Mucosa of rectum (tissue), 2 donors: Measurements from ENCODE around the gene KDM5C.
A peak's percentile ranks its signal among the peaks of the same experiment; 100 is the strongest.

Source experiments
- H3K27ac ChIP-seq, 2 donors: one replicate each; pipeline ENCODE4 v1.7.0; 2013; ENCODE audit warnings: inconsistent platforms in 2 of 2, low read depth in 2 of 2, low read length in 2 of 2
- H3K27me3 ChIP-seq, 2 donors: one replicate each; pipeline ENCODE4 v1.7.0; 2013; ENCODE audit warnings: low read length in 2 of 2; ENCODE audit not compliant: control insufficient read depth in 2 of 2, insufficient read depth in 2 of 2
- H3K36me3 ChIP-seq, 2 donors: one replicate each; pipeline ENCODE4 v1.7.0; 2013; ENCODE audit warnings: low read length in 2 of 2; ENCODE audit not compliant: control insufficient read depth in 2 of 2, insufficient read depth in 2 of 2
- H3K4me1 ChIP-seq, 2 donors: one replicate each; pipeline ENCODE4 v1.7.0; 2013; ENCODE audit warnings: low read length in 2 of 2, mild to moderate bottlenecking in 1 of 2; ENCODE audit not compliant: control insufficient read depth in 2 of 2, insufficient read depth in 2 of 2
- H3K4me3 ChIP-seq, 2 donors: one replicate each; pipeline ENCODE4 v1.7.0; 2013; ENCODE audit warnings: low read length in 2 of 2
- H3K9ac ChIP-seq, 2 donors: one replicate each; pipeline ENCODE4 v1.7.0; 2013; ENCODE audit warnings: low read length in 2 of 2, low read depth in 1 of 2, mild to moderate bottlenecking in 1 of 2
- H3K9me3 ChIP-seq, 2 donors: one replicate each; pipeline ENCODE4 v1.7.0; 2013; ENCODE audit warnings: low read length in 2 of 2; ENCODE audit not compliant: control insufficient read depth in 2 of 2
- donor health status: healthy.
- donor health status: Normal muscosa, but diverticular disease.

Gene KDM5C

GRCh38 chrX:53160297-53160983, 64.6 kb downstream of the KDM5C start:
- Histone ChIP-seq H3K4me1 (no peaks in the 10 kb centered on the region), H3K27me3 (peaks cover 0 to 2% of the 10 kb centered on the region in 2 donors), H3K27ac (no peak overlapping the region), H3K36me3 (peaks cover 0 to 3% of the 10 kb centered on the region in 2 donors), H3K9me3 (no peaks in the 10 kb centered on the region), H3K4me3 (peak overlapping the region in 1 of 2 donors; percentile 4), H3K9ac (no peak overlapping the region)

DNA sequence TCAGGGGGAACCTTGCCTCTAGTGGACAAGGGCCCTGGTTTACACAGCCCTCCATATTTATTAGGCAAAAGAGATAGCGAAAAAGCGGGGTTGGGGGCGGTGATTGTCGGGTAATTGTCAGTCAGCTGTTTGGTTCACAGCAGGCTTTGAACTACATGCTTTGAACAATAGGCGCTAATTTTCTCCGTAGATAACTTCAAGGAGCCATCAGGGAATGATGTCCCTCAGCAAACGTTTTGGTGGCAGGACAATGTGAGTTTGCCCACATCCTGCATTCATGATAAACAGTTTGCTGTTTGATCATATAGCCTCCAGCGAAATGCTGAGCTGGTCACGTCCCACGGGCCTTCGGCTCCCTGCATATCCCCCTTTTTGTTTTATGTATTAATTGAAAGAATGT, 65.8 kb downstream of the KDM5C start:
- Histone ChIP-seq H3K27me3 (peaks cover 0 to 2% of the 10 kb centered on the region in 2 donors), H3K9ac (no peak overlapping the region), H3K9me3 (no peaks in the 10 kb centered on the region), H3K36me3 (peaks cover 0 to 3% of the 10 kb centered on the region in 2 donors), H3K4me1 (no peaks in the 10 kb centered on the region), H3K27ac (no peak overlapping the region), H3K4me3 (no peak overlapping the region)

GRCh38 chrX:53156207-53156596, 68.8 kb downstream of the KDM5C start:
- Histone ChIP-seq H3K4me1 (no peaks in the 10 kb centered on the region), H3K9me3 (no peaks in the 10 kb centered on the region), H3K9ac (no peak overlapping the region), H3K27ac (no peak overlapping the region), H3K27me3 (peaks cover 0 to 2% of the 10 kb centered on the region in 2 donors), H3K36me3 (peaks cover 0 to 3% of the 10 kb centered on the region in 2 donors), H3K4me3 (no peak overlapping the region)

- no peaks in the 10 kb centered on the region for H3K9me3 ChIP-seq
- peaks cover 0 to 3% of the 10 kb centered on the region in 2 donors for H3K36me3 ChIP-seq
- no peaks in the 10 kb centered on the region for H3K4me1 ChIP-seq
- no peak overlapping the region for H3K27ac ChIP-seq
- no peak overlapping the region for H3K9ac ChIP-seq
- peaks cover 0 to 2% of the 10 kb centered on the region in 2 donors for H3K27me3 ChIP-seq
- no peak overlapping the region for H3K4me3 ChIP-seq
These were observed 69.3 kb downstream of the KDM5C start for GRCh38 chrX:53155512-53156206.

- H3K36me3 ChIP-seq = no peaks in the 10 kb centered on the region
- H3K27ac ChIP-seq = no peak overlapping the region
- no peak overlapping the region for H3K9ac ChIP-seq
- H3K9me3 ChIP-seq = no peaks in the 10 kb centered on the region
- no peak overlapping the region for H3K4me3 ChIP-seq
- H3K4me1 ChIP-seq = no peaks in the 10 kb centered on the region
- H3K27me3 ChIP-seq = no peaks in the 10 kb centered on the region
These were observed 71.4 kb downstream of the KDM5C start for GRCh38 chrX:53153581-53153980.
